ENCODE data around the gene RFLNA.

The RFLNA gene

GRCh38 chr12:124294780-124295341, at the start of gene RFLNA:
Gene RFLNA (plus strand): TSS chr12:124295093. CDS start chr12:124295430, 337 bp downstream.
- Histone ChIP-seq H3K9ac (ENCODE audit: low read length) (no peak within 1 kb of the TSS), H3K27me3 (ENCODE audit: control insufficient read depth, insufficient read depth, low read length) (peaks cover 2% of the 10 kb centered on the region), H3K27ac (ENCODE audit: low read depth, low read length) (no peak within 1 kb of the TSS), H3K4me1 (ENCODE audit: control insufficient read depth, insufficient read depth, low read length) (peaks cover under 1% of the 10 kb centered on the region), H3K4me3 (ENCODE audit: low read length) (peak within 1 kb of the TSS; percentile 69), H3K36me3 (ENCODE audit: control insufficient read depth, insufficient read depth, low read length) (no peaks in the 10 kb centered on the region)

- H3K4me3 ChIP-seq (ENCODE audit: low read length), result no peak overlapping the region
Observed at GRCh38 chr12:124247331-124247730, 47.6 kb upstream of the RFLNA start.

GRCh38 chr12:124248941-124249825, 45.7 kb upstream of the RFLNA start:
- Histone ChIP-seq H3K9ac (ENCODE audit: low read length) (no peak overlapping the region), H3K36me3 (ENCODE audit: control insufficient read depth, insufficient read depth, low read length) (no peaks in the 10 kb centered on the region), H3K27ac (ENCODE audit: low read depth, low read length) (no peak overlapping the region), H3K27me3 (ENCODE audit: control insufficient read depth, insufficient read depth, low read length) (no peaks in the 10 kb centered on the region), H3K4me3 (ENCODE audit: low read length) (no peak overlapping the region), H3K4me1 (ENCODE audit: control insufficient read depth, insufficient read depth, low read length) (no peaks in the 10 kb centered on the region)

More at GRCh38 chr12:124247331-124247730, 47.6 kb upstream of the RFLNA start:
- H3K36me3 ChIP-seq (ENCODE audit: control insufficient read depth, insufficient read depth, low read length), result no peaks in the 10 kb centered on the region
- H3K4me1 ChIP-seq (ENCODE audit: control insufficient read depth, insufficient read depth, low read length), result no peaks in the 10 kb centered on the region
- H3K9ac ChIP-seq (ENCODE audit: low read length), result no peak overlapping the region
- no peaks in the 10 kb centered on the region for H3K27me3 ChIP-seq (ENCODE audit: control insufficient read depth, insufficient read depth, low read length)
- no peak overlapping the region for H3K27ac ChIP-seq (ENCODE audit: low read depth, low read length)

GRCh38 chr12:124251186-124251585, 43.7 kb upstream of the RFLNA start:
- Histone ChIP-seq H3K4me1 (ENCODE audit: control insufficient read depth, insufficient read depth, low read length) (no peaks in the 10 kb centered on the region), H3K4me3 (ENCODE audit: low read length) (no peak overlapping the region), H3K27me3 (ENCODE audit: control insufficient read depth, insufficient read depth, low read length) (no peaks in the 10 kb centered on the region)

GRCh38 chr12:124252964-124253363, 41.9 kb upstream of the RFLNA start:
- H3K36me3 ChIP-seq (ENCODE audit: control insufficient read depth, insufficient read depth, low read length), result no peaks in the 10 kb centered on the region
- no peak overlapping the region for H3K9ac ChIP-seq (ENCODE audit: low read length)
- H3K4me3 ChIP-seq (ENCODE audit: low read length), result no peak overlapping the region
- no peaks in the 10 kb centered on the region for H3K4me1 ChIP-seq (ENCODE audit: control insufficient read depth, insufficient read depth, low read length)
- no peak overlapping the region for H3K27ac ChIP-seq (ENCODE audit: low read depth, low read length)
- no peaks in the 10 kb centered on the region for H3K27me3 ChIP-seq (ENCODE audit: control insufficient read depth, insufficient read depth, low read length)

More at GRCh38 chr12:124251186-124251585, 43.7 kb upstream of the RFLNA start:
- no peaks in the 10 kb centered on the region for H3K36me3 ChIP-seq (ENCODE audit: control insufficient read depth, insufficient read depth, low read length)
- H3K9ac ChIP-seq (ENCODE audit: low read length), result no peak overlapping the region
- no peak overlapping the region for H3K27ac ChIP-seq (ENCODE audit: low read depth, low read length)

- no peaks in the 10 kb centered on the region for H3K36me3 ChIP-seq (ENCODE audit: control insufficient read depth, insufficient read depth, low read length)
- no peak overlapping the region for H3K9ac ChIP-seq (ENCODE audit: low read length)
- H3K27me3 ChIP-seq (ENCODE audit: control insufficient read depth, insufficient read depth, low read length), result no peaks in the 10 kb centered on the region
- no peaks in the 10 kb centered on the region for H3K4me1 ChIP-seq (ENCODE audit: control insufficient read depth, insufficient read depth, low read length)
- H3K4me3 ChIP-seq (ENCODE audit: low read length), result no peak overlapping the region
- H3K27ac ChIP-seq (ENCODE audit: low read depth, low read length), result no peak overlapping the region
Observed at GRCh38 chr12:124254126-124254525, 40.8 kb upstream of the RFLNA start.

GRCh38 chr12:124259154-124260066, 35.5 kb upstream of the RFLNA start:
- no peak overlapping the region for H3K4me3 ChIP-seq (ENCODE audit: low read length)
- no peaks in the 10 kb centered on the region for H3K27me3 ChIP-seq (ENCODE audit: control insufficient read depth, insufficient read depth, low read length)
- no peak overlapping the region for H3K27ac ChIP-seq (ENCODE audit: low read depth, low read length)
- H3K36me3 ChIP-seq (ENCODE audit: control insufficient read depth, insufficient read depth, low read length), result no peaks in the 10 kb centered on the region
- H3K4me1 ChIP-seq (ENCODE audit: control insufficient read depth, insufficient read depth, low read length), result no peaks in the 10 kb centered on the region
- no peak overlapping the region for H3K9ac ChIP-seq (ENCODE audit: low read length)

GRCh38 chr12:124261885-124262284, 33.0 kb upstream of the RFLNA start:
- H3K9ac ChIP-seq (ENCODE audit: low read length), result no peak overlapping the region
- no peaks in the 10 kb centered on the region for H3K36me3 ChIP-seq (ENCODE audit: control insufficient read depth, insufficient read depth, low read length)
- H3K27ac ChIP-seq (ENCODE audit: low read depth, low read length), result no peak overlapping the region
- no peaks in the 10 kb centered on the region for H3K4me1 ChIP-seq (ENCODE audit: control insufficient read depth, insufficient read depth, low read length)
- no peaks in the 10 kb centered on the region for H3K27me3 ChIP-seq (ENCODE audit: control insufficient read depth, insufficient read depth, low read length)
- H3K4me3 ChIP-seq (ENCODE audit: low read length), result no peak overlapping the region

GRCh38 chr12:124264089-124264795, 30.7 kb upstream of the RFLNA start:
- Histone ChIP-seq H3K9ac (ENCODE audit: low read length) (no peak overlapping the region), H3K4me3 (ENCODE audit: low read length) (no peak overlapping the region), H3K27ac (ENCODE audit: low read depth, low read length) (no peak overlapping the region), H3K4me1 (ENCODE audit: control insufficient read depth, insufficient read depth, low read length) (no peaks in the 10 kb centered on the region), H3K36me3 (ENCODE audit: control insufficient read depth, insufficient read depth, low read length) (no peaks in the 10 kb centered on the region), H3K27me3 (ENCODE audit: control insufficient read depth, insufficient read depth, low read length) (no peaks in the 10 kb centered on the region)

GRCh38 chr12:124264879-124265278, 30.0 kb upstream of the RFLNA start:
- no peaks in the 10 kb centered on the region for H3K4me1 ChIP-seq (ENCODE audit: control insufficient read depth, insufficient read depth, low read length)
- H3K4me3 ChIP-seq (ENCODE audit: low read length), result no peak overlapping the region
- no peaks in the 10 kb centered on the region for H3K36me3 ChIP-seq (ENCODE audit: control insufficient read depth, insufficient read depth, low read length)
- no peaks in the 10 kb centered on the region for H3K27me3 ChIP-seq (ENCODE audit: control insufficient read depth, insufficient read depth, low read length)
- no peak overlapping the region for H3K27ac ChIP-seq (ENCODE audit: low read depth, low read length)
- no peak overlapping the region for H3K9ac ChIP-seq (ENCODE audit: low read length)

GRCh38 chr12:124267205-124267778, 27.6 kb upstream of the RFLNA start:
- H3K4me1 ChIP-seq (ENCODE audit: control insufficient read depth, insufficient read depth, low read length), result no peaks in the 10 kb centered on the region
- H3K36me3 ChIP-seq (ENCODE audit: control insufficient read depth, insufficient read depth, low read length), result no peaks in the 10 kb centered on the region
- no peaks in the 10 kb centered on the region for H3K27me3 ChIP-seq (ENCODE audit: control insufficient read depth, insufficient read depth, low read length)
- H3K4me3 ChIP-seq (ENCODE audit: low read length), result no peak overlapping the region
- H3K27ac ChIP-seq (ENCODE audit: low read depth, low read length), result no peak overlapping the region
- no peak overlapping the region for H3K9ac ChIP-seq (ENCODE audit: low read length)
